Colonic mucosa (tissue), 4 donors: Measurements from ENCODE around the gene TELO2. TPM values are rescaled to one million over a fixed set of nuclear protein-coding genes. Genes with fewer than 3 reads are reported as not detected.

Experiments
- DNase-seq: peaks from one replicate; pipeline ENCODE4 v3.0.0-alpha.2; 2020
- H3K27ac ChIP-seq: fragments of 200-600 bp; one replicate; pipeline ENCODE4 v1.8.0; 2021
- H3K27me3 ChIP-seq: fragments of 200-600 bp; one replicate; pipeline ENCODE4 v1.8.0; 2021
- H3K36me3 ChIP-seq: fragments of 200-600 bp; one replicate; pipeline ENCODE4 v1.8.0; 2021
- H3K4me1 ChIP-seq: fragments of 200-600 bp; one replicate; pipeline ENCODE4 v1.8.0; 2021; ENCODE audit warnings: mild to moderate bottlenecking
- H3K4me3 ChIP-seq: fragments of 200-600 bp; one replicate; pipeline ENCODE4 v1.8.0; 2021
- H3K9ac ChIP-seq, 2 donors: one replicate each; pipeline ENCODE4 v1.7.0; 2013; ENCODE audit warnings: control low read depth in 2 of 2, low read depth in 2 of 2, low read length in 2 of 2
- H3K9me3 ChIP-seq: fragments of 200-600 bp; one replicate; pipeline ENCODE4 v1.8.0; 2021
- intact Hi-C: fragments of 100-400 bp; cut with DNase I; formaldehyde crosslinking; loops from one replicate; pipeline ENCODE4 v1.14.1; 2022
- total RNA-seq, 2 donors: library from RNA; stranded (reverse); fragmentation: NEBNext Ultra II Directional in 1 of 2; extraction: Animal tissue kit (Norgen Biotek cat#: 25700) in 1 of 2; gene quantifications; one replicate each; pipeline ENCODE4 v1.2.1, GENCODE V29; 2021
- TF ChIP-seq, protein P1 (sequence below): fragments of 200-600 bp; IDR thresholded peaks from one replicate; pipeline ENCODE4 v1.8.0; 2022; ENCODE audit warnings: antibody characterized with exemption, mild to moderate bottlenecking
- donor health status: healthy.
- donor health status: DM: no; HTN: no; CAD: no.
- donor health status: DM: no; HTN: no; CAD: no.

Gene TELO2
- total RNA-seq, 2 donors from 2014 or later, result 18.4 to 76.0 TPM

DNA sequence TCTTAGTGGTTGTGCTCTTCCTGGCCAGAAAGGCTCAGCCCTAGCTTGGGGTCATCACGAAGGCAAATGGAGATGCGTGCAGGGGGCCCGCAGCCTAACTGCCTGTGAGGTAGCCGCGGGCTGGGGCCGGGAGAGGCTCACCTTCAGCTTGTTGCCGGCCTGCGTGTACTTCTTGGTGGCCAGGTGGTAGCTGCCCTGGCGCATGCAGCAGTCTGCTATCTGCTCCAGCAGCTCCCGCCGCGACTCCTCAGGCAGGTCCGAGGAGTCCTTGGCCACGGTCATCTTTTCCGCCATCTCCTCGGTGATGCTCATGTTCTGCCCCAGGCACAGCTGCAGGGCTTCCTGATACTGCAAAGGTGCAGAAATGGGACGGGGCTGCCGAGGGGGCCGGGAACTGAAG, 27.3 kb downstream of the TELO2 start:
- no peak overlapping the region for H3K4me3 ChIP-seq
- H3K36me3 ChIP-seq, result no peaks in the 10 kb centered on the region
- no peaks in the 10 kb centered on the region for H3K9me3 ChIP-seq
- intact Hi-C loops, result no loop called here
- TF ChIP-seq, protein P1, sequence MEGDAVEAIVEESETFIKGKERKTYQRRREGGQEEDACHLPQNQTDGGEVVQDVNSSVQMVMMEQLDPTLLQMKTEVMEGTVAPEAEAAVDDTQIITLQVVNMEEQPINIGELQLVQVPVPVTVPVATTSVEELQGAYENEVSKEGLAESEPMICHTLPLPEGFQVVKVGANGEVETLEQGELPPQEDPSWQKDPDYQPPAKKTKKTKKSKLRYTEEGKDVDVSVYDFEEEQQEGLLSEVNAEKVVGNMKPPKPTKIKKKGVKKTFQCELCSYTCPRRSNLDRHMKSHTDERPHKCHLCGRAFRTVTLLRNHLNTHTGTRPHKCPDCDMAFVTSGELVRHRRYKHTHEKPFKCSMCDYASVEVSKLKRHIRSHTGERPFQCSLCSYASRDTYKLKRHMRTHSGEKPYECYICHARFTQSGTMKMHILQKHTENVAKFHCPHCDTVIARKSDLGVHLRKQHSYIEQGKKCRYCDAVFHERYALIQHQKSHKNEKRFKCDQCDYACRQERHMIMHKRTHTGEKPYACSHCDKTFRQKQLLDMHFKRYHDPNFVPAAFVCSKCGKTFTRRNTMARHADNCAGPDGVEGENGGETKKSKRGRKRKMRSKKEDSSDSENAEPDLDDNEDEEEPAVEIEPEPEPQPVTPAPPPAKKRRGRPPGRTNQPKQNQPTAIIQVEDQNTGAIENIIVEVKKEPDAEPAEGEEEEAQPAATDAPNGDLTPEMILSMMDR, result no peak
- H3K4me1 ChIP-seq, result no peaks in the 10 kb centered on the region
- H3K27me3 ChIP-seq, result no peaks in the 10 kb centered on the region
- no peak overlapping the region for H3K27ac ChIP-seq
- DNase-seq, result no peak
- H3K9ac ChIP-seq, result no peak overlapping the region

DNA sequence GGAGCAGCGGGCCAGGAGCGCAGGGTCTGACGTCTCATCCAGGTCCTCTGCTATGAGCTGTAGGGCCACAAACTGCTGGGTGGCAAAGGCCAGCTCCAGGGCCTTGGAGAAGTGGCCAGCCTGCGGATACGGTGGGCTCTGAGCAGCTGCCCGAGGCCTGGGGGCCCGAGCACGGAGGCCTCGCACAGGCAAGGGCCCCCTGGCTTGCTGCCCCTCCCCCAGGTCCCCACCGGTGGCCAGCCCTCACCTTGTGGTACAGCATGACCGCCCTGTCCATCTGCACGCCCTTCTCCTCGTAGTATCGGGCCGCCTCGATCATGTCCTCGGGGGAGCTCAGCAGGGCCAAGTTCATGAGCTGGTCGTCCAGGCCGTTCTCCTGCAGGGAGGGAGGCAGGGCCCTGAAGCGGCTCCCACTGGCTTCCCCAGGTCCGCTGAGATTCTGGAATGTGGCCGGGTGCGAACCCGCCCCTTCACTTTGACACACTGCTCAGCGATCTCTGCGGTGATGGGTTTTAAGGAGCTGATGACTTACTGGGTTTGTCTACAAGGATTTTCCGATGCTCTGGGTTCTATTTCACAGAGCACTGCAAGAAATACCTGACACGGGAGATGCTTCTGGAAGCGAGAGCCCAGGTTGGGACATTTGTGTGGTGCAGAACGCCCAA, 30.6 kb downstream of the TELO2 start:
- intact Hi-C loops, result no loop called here
- DNase-seq, result no peak
- no peaks in the 10 kb centered on the region for H3K4me1 ChIP-seq
- TF ChIP-seq, protein P1, result no peak
- H3K4me3 ChIP-seq, result no peak overlapping the region
- H3K27ac ChIP-seq, result no peak overlapping the region
- no peak overlapping the region for H3K9ac ChIP-seq
- H3K36me3 ChIP-seq, result no peaks in the 10 kb centered on the region
- H3K9me3 ChIP-seq, result no peaks in the 10 kb centered on the region
- no peaks in the 10 kb centered on the region for H3K27me3 ChIP-seq

DNA sequence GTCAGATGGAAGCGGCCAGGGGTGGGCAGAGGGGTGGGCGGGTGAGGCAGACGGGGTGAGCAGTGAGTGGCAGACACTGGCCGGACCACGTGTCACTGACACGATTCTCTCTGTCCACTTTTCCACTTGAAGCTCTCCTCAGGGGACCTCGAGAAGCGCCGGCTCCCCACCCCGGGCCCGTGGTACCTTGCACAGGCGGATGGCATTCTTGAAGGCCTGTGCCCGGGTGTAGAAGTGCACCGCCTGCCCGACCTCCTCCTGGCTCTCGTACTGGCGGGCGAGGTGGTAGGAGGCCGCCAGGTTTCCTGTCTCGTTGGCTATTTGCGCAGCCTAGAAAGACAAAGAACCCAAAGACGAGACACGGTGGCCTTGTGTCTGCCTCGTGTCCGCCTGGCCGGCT, 31.2 kb downstream of the TELO2 start:
- Histone ChIP-seq H3K27me3 (no peaks in the 10 kb centered on the region), H3K36me3 (no peaks in the 10 kb centered on the region), H3K9me3 (no peaks in the 10 kb centered on the region), H3K27ac (no peak overlapping the region), H3K9ac (no peak overlapping the region), H3K4me1 (no peaks in the 10 kb centered on the region), H3K4me3 (no peak overlapping the region)
- intact Hi-C loops, result no loop called here
- DNase-seq, result no peak
- TF ChIP-seq, protein P1, result no peak

DNA sequence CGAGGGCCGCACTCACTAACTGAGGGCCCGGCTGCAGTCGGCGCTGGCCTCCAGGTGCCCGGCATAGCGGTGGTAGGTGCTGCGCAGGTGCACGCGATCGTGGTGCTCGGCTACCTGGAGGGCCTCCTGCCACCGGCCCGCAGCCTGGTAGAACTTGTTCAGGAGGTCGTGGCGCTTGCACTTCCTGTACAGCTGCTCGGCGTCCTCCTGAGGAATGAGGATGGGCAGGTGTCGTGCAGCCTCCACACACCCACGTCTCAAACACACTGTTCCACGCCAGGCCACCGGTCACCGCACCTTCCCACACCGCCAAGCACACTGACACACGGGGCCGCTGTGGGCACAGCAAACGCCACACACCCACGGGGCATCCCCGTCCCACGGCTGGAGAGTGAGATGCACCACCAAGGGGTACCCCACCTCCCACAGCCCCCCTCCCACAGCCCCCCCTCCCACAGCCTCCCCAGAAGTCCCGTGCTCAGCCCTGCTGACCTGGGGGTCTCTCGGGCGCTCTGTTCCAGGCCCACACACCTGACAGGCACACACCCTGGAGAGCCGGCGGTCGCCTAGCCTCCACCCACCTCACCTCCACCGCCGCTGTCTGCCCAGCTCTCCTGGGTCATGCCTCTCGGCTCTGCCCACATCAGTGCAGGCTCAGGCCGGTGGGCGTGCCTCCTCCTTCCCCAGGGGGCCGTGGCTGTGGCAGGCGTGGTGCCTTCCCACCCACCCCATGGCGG, 32.9 kb downstream of the TELO2 start:
- intact Hi-C loops, result no loop called here

DNA sequence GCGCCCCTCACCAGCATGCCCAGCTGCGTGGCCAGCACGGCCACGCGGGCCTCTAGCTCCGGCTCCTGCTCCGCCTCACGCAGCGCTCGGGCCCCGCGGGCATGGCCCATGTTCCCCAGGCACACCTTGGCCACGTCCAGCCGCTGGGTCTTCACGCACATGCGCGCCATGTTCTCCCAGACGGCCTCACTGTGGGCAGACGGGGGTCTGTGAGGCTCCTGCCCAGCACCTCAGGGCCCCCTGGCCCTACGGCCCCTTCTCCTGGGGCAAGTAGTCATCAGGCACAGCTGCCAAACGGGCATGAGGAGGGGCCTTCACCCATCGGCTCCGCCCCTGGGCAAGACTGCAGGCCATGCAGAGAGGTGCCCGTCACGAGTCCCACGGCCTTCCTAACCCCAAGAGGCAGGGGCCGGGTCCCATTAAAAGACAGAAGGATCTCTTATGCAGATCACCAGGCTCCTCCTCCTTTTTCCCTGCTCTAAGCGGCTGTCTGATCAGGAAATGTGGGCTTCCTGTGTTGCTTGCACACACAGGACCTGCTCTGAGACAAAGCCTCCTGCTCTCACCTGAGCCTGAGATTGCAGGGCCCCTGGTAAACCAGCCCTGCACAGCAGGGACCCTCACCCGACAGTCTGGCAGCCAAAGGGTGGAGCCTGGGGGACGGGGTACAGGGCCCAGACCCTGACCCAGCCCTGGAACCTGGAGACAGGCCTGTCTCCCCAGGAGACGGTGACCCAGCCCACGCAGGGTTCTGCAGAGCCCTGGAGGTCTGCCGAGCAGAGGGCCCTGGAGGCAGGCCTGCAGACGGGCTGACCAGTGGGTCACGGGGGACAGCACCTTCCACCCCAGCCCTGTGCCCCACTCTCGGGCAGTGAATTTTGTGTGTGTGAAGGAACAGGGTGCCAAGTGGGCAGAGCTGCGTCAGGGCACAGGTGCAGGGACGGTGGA, 33.7 kb downstream of the TELO2 start:
- H3K9ac ChIP-seq, result no peak overlapping the region
- intact Hi-C loops, result no loop called here
- no peaks in the 10 kb centered on the region for H3K27me3 ChIP-seq
- TF ChIP-seq, protein P1, result no peak
- no peak for DNase-seq
- H3K4me1 ChIP-seq, result no peaks in the 10 kb centered on the region
- H3K4me3 ChIP-seq, result no peak overlapping the region
- H3K9me3 ChIP-seq, result no peaks in the 10 kb centered on the region
- no peak overlapping the region for H3K27ac ChIP-seq
- no peaks in the 10 kb centered on the region for H3K36me3 ChIP-seq

More for the DNA sequence above, 32.9 kb downstream of the TELO2 start:
- Histone ChIP-seq H3K4me3 (no peak overlapping the region), H3K4me1 (no peaks in the 10 kb centered on the region), H3K9ac (no peak overlapping the region), H3K9me3 (no peaks in the 10 kb centered on the region), H3K36me3 (no peaks in the 10 kb centered on the region), H3K27ac (no peak overlapping the region), H3K27me3 (no peaks in the 10 kb centered on the region)
- TF ChIP-seq, protein P1, result no peak
- no peak for DNase-seq
